HCT116 (cell line): ENCODE results near the gene TYRO3. TPM values are rescaled to one million over a fixed set of nuclear protein-coding genes. Genes with fewer than 3 reads are reported as not detected.

Experiments
- ATAC-seq: fragments of 200-7000 bp; cut with Tn5 transposase; 2 replicates; pipeline ENCODE4 v1.9.1; 2020; ENCODE audit warnings: mild to moderate bottlenecking, moderate library complexity
- BruUV-seq: library from RNA; stranded (reverse); fragments of 400-500 nt; replicated peaks from 2 replicates; lab custom pipeline; 2021; lab: Mats Ljungman, UMichigan
- CTCF ChIA-PET: fragments of 300-600 bp; sonication (Branson Sonifier 250); formaldehyde crosslinking; loops from one replicate; lab custom pipeline; 2021; ENCODE audit warnings: antibody characterized with exemption; lab: Charles Lee
- POLR2A ChIA-PET: fragments of 300-600, 350-600 bp; sonication (Branson Sonifier 250); formaldehyde crosslinking; loops from one replicate; lab custom pipeline; 2021; ENCODE audit warnings: antibody characterized with exemption; lab: Charles Lee
- RAD21 ChIA-PET, 2 experiments: fragments of 300-600 bp; sonication (Branson Sonifier 250); formaldehyde crosslinking; loops; one replicate each; lab custom pipeline; 2023; ENCODE audit warnings: low total read pairs in 2 of 2; ENCODE audit not compliant: uncharacterized antibody in 2 of 2, unreplicated experiment in 2 of 2, low non-redundant PET in 1 of 2; lab: Charles Lee
- DNase-seq: peaks from one replicate; pipeline ENCODE4 v3.0.0-alpha.2; 2010; ENCODE audit warnings: low read depth, low spot score
- H2AFZ ChIP-seq: fragments of 200-600 bp; shearing (Covaris generic), sonication (generic); 2 replicates; pipeline ENCODE4 v1.6.1; 2017; ENCODE audit warnings: low read depth, mixed run types, mixed read lengths, antibody characterized with exemption, low read length; ENCODE audit not compliant: poor library complexity, severe bottlenecking
- H3K27ac ChIP-seq: 2 replicates; pipeline ENCODE4 v1.5.1; 2012; ENCODE audit warnings: low read depth, low read length
- H3K27me3 ChIP-seq: fragments of 200-600 bp; sonication (generic); 2 replicates; pipeline ENCODE4 v1.6.1; 2016; ENCODE audit warnings: mixed run types, low read length, mixed read lengths; ENCODE audit not compliant: insufficient read depth
- H3K36me3 ChIP-seq, 2 experiments: fragments of 200-500 bp in 1 of 2; fragments of 200-600 bp in 1 of 2; sonication (Bioruptor generic) in 1 of 2; sonication (generic) in 1 of 2; 2 replicates each; pipeline versions ENCODE4 v1.5.1 to v1.6.1; 2014 to 2016; ENCODE audit warnings: low read length in 2 of 2, inconsistent platforms in 1 of 2, mixed read lengths in 1 of 2, mixed run types in 1 of 2; ENCODE audit not compliant: insufficient read depth in 2 of 2, control insufficient read depth in 1 of 2
- H3K4me1 ChIP-seq, 2 experiments: fragments of 200-600 bp in 1 of 2; sonication (generic) in 1 of 2; 2 replicates each; pipeline versions ENCODE4 v1.5.1 to v1.6.1; 2012 to 2017; ENCODE audit warnings: low read length in 2 of 2, inconsistent platforms in 1 of 2, mild to moderate bottlenecking in 1 of 2, mixed read lengths in 1 of 2, mixed run types in 1 of 2, moderate library complexity in 1 of 2; ENCODE audit not compliant: insufficient read depth in 2 of 2, control insufficient read depth in 1 of 2
- H3K4me2 ChIP-seq: fragments of 200-600 bp; sonication (generic); 2 replicates; pipeline ENCODE4 v1.6.1; 2017; ENCODE audit warnings: mixed run types, low read length, mixed read lengths
- H3K4me3 ChIP-seq, 2 experiments: fragments of 200-600 bp in 1 of 2; sonication (generic) in 1 of 2; replicated peaks in 1 of 2; 2 replicates each; pipeline ENCODE4 v1.5.1; 2011 to 2016; ENCODE audit warnings: low read length in 2 of 2, control low read depth in 1 of 2, low read depth in 1 of 2, mild to moderate bottlenecking in 1 of 2, mixed read lengths in 1 of 2, mixed run types in 1 of 2
- H3K79me2 ChIP-seq: fragments of 200-600 bp; sonication (generic); 2 replicates; pipeline ENCODE4 v1.6.1; 2017; ENCODE audit warnings: mild to moderate bottlenecking, mixed run types, low read length, moderate library complexity, mixed read lengths; ENCODE audit not compliant: insufficient read depth
- H3K9ac ChIP-seq: fragments of 200-600 bp; sonication (generic); 2 replicates; pipeline ENCODE4 v1.6.1; 2016; ENCODE audit warnings: low read length, mixed read lengths
- H3K9me2 ChIP-seq: fragments of 200-600 bp; sonication (generic), shearing (Covaris generic); 2 replicates; pipeline ENCODE4 v1.6.1; 2017; ENCODE audit warnings: mixed run types, mild to moderate bottlenecking, moderate library complexity; ENCODE audit not compliant: insufficient read depth
- H3K9me3 ChIP-seq, 2 experiments: fragments of 200-500 bp in 1 of 2; fragments of 200-600 bp in 1 of 2; sonication (Bioruptor generic) in 1 of 2; sonication (generic) in 1 of 2; 2 replicates each; pipeline ENCODE4 v1.6.1; 2014 to 2017; ENCODE audit warnings: low read length in 2 of 2, mixed read lengths in 2 of 2, inconsistent platforms in 1 of 2, low read depth in 1 of 2, mild to moderate bottlenecking in 1 of 2, mixed run types in 1 of 2, moderate library complexity in 1 of 2; ENCODE audit not compliant: control insufficient read depth in 1 of 2, insufficient read depth in 1 of 2
- H4K20me1 ChIP-seq: fragments of 200-600 bp; sonication (generic), shearing (Covaris generic); 2 replicates; pipeline ENCODE4 v1.6.1; 2017; ENCODE audit warnings: mixed run types, mild to moderate bottlenecking, moderate library complexity; ENCODE audit not compliant: insufficient read depth
- ATF3 ChIP-seq: IDR thresholded peaks from 2 replicates; pipeline ENCODE4 v1.6.1; 2012
- CEBPB ChIP-seq: IDR thresholded peaks from 2 replicates; pipeline ENCODE4 v1.6.1; 2012; ENCODE audit warnings: low read depth
- CTCF ChIP-seq, 3 experiments: fragments of 200-600 bp in 1 of 3; sonication (generic) in 1 of 3; IDR thresholded peaks in 2 of 3; conservative IDR thresholded peaks in 1 of 3; 2 replicates each; pipeline ENCODE4 v1.5.1; 2012 to 2017; ENCODE audit warnings: low read depth in 2 of 3, low read length in 2 of 3, antibody characterized with exemption in 1 of 3, borderline replicate concordance in 1 of 3, control low read depth in 1 of 3, mild to moderate bottlenecking in 1 of 3, mixed read lengths in 1 of 3, mixed run types in 1 of 3, moderate library complexity in 1 of 3; ENCODE audit not compliant: insufficient read depth in 1 of 3
- EGR1 ChIP-seq: IDR thresholded peaks from 2 replicates; pipeline ENCODE4 v1.6.1; 2012; ENCODE audit warnings: low read depth
- ELF1 ChIP-seq: IDR thresholded peaks from 2 replicates; pipeline ENCODE4 v1.6.1; 2012; ENCODE audit warnings: low read depth, borderline replicate concordance
- EZH2 ChIP-seq: fragments of 200-600 bp; sonication (generic); IDR thresholded peaks from 2 replicates; pipeline ENCODE4 v1.6.1; 2017; ENCODE audit warnings: antibody characterized with exemption, mixed run types
- EZH2phosphoT487 ChIP-seq: fragments of 200-600 bp; IDR thresholded peaks from 2 replicates; pipeline ENCODE4 v1.6.1; 2018; ENCODE audit warnings: antibody characterized with exemption, borderline replicate concordance
- FOSL1 ChIP-seq: IDR thresholded peaks from 2 replicates; pipeline ENCODE4 v1.6.1; 2012; ENCODE audit warnings: low read depth
- JUND ChIP-seq: IDR thresholded peaks from 2 replicates; pipeline ENCODE4 v1.6.1; 2012
- POLR2A ChIP-seq: IDR thresholded peaks from 2 replicates; pipeline ENCODE4 v1.7.0; 2011; ENCODE audit warnings: borderline replicate concordance; ENCODE audit not compliant: insufficient read depth, insufficient read length; ENCODE audit errors: extremely low read depth
- POLR2AphosphoS5 ChIP-seq: IDR thresholded peaks from 2 replicates; pipeline ENCODE4 v1.6.1; 2011; ENCODE audit warnings: mild to moderate bottlenecking, low read depth, low read length, moderate library complexity
- RAD21 ChIP-seq: IDR thresholded peaks from 2 replicates; pipeline ENCODE4 v1.6.1; 2012; ENCODE audit warnings: low read depth, mild to moderate bottlenecking
- REST ChIP-seq: IDR thresholded peaks from 2 replicates; pipeline ENCODE4 v1.6.1; 2012; ENCODE audit warnings: low read depth
- SIN3A ChIP-seq: IDR thresholded peaks from 2 replicates; pipeline ENCODE4 v1.6.1; 2012; ENCODE audit warnings: low read depth
- SP1 ChIP-seq: IDR thresholded peaks from 2 replicates; pipeline ENCODE4 v1.6.1; 2012; ENCODE audit warnings: low read depth
- SRF ChIP-seq: IDR thresholded peaks from 2 replicates; pipeline ENCODE4 v1.6.1; 2012; ENCODE audit warnings: low read depth
- TCF7L2 ChIP-seq: IDR thresholded peaks from 2 replicates; pipeline ENCODE4 v1.7.0; 2011; ENCODE audit warnings: borderline replicate concordance, inconsistent platforms; ENCODE audit not compliant: insufficient read depth, insufficient read length; ENCODE audit errors: extremely low read depth
- YY1 ChIP-seq: IDR thresholded peaks from 2 replicates; pipeline ENCODE4 v1.6.1; 2011; ENCODE audit warnings: low read length, low read depth, moderate library complexity, mild to moderate bottlenecking; ENCODE audit not compliant: insufficient replicate concordance; ENCODE audit errors: extremely low read depth
- ZBTB33 ChIP-seq: IDR thresholded peaks from 2 replicates; pipeline ENCODE4 v1.6.1; 2011; ENCODE audit warnings: mild to moderate bottlenecking, low read length, moderate library complexity; ENCODE audit not compliant: insufficient replicate concordance; ENCODE audit errors: extremely low read depth
- ZFX ChIP-seq: fragments of 450-650 bp; IDR thresholded peaks from 2 replicates; pipeline ENCODE4 v1.6.1; 2017
- intact Hi-C: fragments of 100-400 bp; cut with micrococcal nuclease; formaldehyde crosslinking; loops from 2 replicates; pipeline ENCODE4 v1.10.0; 2022
- total RNA-seq: library from RNA; stranded (reverse); gene quantifications from one replicate; pipeline ENCODE4 v1.2.1, GENCODE V29; 2021; ENCODE audit not compliant: unreplicated experiment

TYRO3 gene
- total RNA-seq, 1 experiment from 2014 or later: 34.6 TPM

GRCh38 chr15:41620536-41621199, 61.7 kb downstream of the TYRO3 start:
- Histone ChIP-seq H2AFZ (no peak overlapping the region), H3K79me2 (no peaks in the 10 kb centered on the region), H3K9ac (no peak overlapping the region), H3K4me1 (no peaks in the 10 kb centered on the region), H3K27me3 (no peaks in the 10 kb centered on the region), H3K4me3 (no peak overlapping the region), H4K20me1 (no peaks in the 10 kb centered on the region), H3K36me3 (no peaks in the 10 kb centered on the region), H3K9me2 (no peaks in the 10 kb centered on the region), H3K9me3 (no peaks in the 10 kb centered on the region), H3K27ac (no peak overlapping the region), H3K4me2 (no peak overlapping the region)
- ATAC-seq: no peak
- intact Hi-C loops: no loop called here
- TF ChIP-seq YY1 (no peak), JUND (no peak), TCF7L2 (no peak), RAD21 (no peak), EZH2phosphoT487 (no peak), POLR2A (no peak), POLR2AphosphoS5 (no peak), FOSL1 (no peak), SP1 (no peak), CEBPB (no peak), ZFX (no peak), EZH2 (no peak), ATF3 (no peak), SRF (no peak), ELF1 (no peak), EGR1 (no peak), ZBTB33 (no peak), SIN3A (no peak), CTCF (IDR thresholded peaks at IDR 0.05 in 2 of 3, conservative IDR thresholded peaks at IDR 0.05 in 1 of 3; ENCODE audit: borderline replicate concordance in 1 of 3, insufficient read depth in 1 of 3, low read depth in 2 of 3, low read length in 2 of 3) (no peak), REST (no peak)
- ChIA-PET POLR2A (no interaction called here), RAD21 (no interaction called here), CTCF (interaction anchor here (0.8 kb wide), 1 partner anchor 17 kb away, joined by 6 read pairs; no protein-coding TSS in a partner anchor)
- DNase-seq: no peak
- BruUV-seq: no TSS peak
